GM19351 (cell line): ENCODE measurements around the gene GOSR2.

Experiments
- ATAC-seq: cut with Tn5 transposase; IDR thresholded peaks from one replicate; pipeline ENCODE4 v1.9.1; 2021; ENCODE audit warnings: mild to moderate bottlenecking, moderate library complexity; ENCODE audit not compliant: unreplicated experiment

The GOSR2 gene

GRCh38 chr17:46922804-46923635, at the start of gene GOSR2:
TSS of gene GOSR2 (plus strand) at chr17:46923160. CDS start at chr17:46923193, 33 bp downstream.
- peak; percentile 86 for ATAC-seq

DNA sequence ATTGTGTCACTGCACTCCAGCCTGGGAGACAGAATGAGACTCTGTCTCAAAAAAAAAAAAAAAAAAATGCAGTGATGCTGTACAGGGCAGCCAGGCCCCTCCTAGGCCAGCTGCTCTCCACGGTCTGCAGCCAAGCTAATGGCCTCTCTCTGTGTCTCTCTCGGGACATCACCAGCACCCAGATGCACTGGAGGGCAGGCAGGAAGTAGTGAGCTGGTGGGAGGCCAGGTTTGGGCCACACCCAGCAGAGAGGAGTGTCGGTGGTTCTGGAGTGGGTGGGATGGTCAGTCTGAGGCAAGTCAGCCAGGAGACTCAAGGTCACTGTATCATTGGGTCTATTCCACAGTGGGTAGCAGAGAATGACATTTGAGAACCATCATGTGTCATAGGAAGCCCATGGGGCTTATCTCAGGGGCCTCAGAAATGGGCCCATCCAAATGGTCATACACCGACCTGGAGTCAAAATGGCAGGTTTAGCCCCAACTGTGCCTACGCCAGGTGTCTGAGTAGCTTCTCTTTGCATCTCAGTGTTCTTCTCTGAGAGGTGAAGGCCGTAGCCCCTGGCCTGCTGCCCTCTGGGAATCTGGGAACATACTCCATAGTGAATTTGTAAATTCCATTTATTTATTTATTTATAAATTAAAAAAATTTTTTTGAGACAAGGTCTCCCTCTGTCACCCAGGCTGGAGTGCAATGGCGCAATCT, 48.9 kb upstream of the GOSR2 start:
- ATAC-seq: no peak

DNA sequence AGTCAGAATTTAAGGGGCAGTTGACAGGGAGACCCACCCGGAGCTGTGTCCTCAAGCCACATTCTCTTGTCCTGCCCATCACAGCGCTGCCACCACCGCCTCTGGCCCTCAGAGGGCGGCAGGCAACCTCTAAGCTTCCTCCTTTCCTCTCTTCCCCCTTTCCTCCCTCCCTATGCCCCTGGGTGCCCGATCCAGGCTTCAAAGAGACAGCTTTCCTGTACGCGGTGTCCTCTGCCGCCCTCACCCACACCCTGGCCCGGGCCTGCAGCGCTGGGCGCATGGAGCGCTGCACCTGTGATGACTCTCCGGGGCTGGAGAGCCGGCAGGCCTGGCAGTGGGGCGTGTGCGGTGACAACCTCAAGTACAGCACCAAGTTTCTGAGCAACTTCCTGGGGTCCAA, 48.1 kb upstream of the GOSR2 start:
- no peak for ATAC-seq

- ATAC-seq: no peak
Observed at GRCh38 chr17:46875849-46876352, 47.1 kb upstream of the GOSR2 start.

DNA sequence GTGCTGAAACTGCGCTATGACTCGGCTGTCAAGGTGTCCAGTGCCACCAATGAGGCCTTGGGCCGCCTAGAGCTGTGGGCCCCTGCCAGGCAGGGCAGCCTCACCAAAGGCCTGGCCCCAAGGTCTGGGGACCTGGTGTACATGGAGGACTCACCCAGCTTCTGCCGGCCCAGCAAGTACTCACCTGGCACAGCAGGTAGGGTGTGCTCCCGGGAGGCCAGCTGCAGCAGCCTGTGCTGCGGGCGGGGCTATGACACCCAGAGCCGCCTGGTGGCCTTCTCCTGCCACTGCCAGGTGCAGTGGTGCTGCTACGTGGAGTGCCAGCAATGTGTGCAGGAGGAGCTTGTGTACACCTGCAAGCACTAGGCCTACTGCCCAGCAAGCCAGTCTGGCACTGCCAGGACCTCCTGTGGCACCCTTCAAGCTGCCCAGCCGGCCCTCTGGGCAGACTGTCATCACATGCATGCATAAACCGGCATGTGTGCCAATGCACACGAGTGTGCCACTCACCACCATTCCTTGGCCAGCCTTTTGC, 46.5 kb upstream of the GOSR2 start:
- no peak for ATAC-seq

GRCh38 chr17:46876926-46877325, 46.0 kb upstream of the GOSR2 start:
- ATAC-seq: no peak

- ATAC-seq: no peak
Observed at GRCh38 chr17:46877466-46877865, 45.5 kb upstream of the GOSR2 start.

- ATAC-seq: no peak
Observed at GRCh38 chr17:46878055-46878454, 44.9 kb upstream of the GOSR2 start.

DNA sequence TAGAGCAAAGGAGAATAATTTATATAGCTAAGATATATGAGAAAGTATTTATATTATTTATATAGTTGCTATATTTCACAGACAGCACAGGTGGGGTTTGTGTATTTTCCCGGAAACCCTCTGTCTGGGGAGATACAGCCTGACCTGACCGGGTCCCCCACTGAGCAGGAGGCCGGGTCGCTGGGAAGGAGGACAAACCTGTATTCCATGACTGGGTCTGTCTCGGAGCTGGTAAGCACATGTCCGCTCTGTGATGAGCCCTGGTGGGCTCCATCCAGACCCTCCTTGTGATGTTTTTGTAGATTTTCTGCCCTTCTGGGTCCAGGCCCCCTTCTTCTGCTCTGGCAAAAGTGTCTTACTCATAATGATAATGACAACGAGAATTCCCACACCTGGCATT, 43.9 kb upstream of the GOSR2 start:
- no peak for ATAC-seq

DNA sequence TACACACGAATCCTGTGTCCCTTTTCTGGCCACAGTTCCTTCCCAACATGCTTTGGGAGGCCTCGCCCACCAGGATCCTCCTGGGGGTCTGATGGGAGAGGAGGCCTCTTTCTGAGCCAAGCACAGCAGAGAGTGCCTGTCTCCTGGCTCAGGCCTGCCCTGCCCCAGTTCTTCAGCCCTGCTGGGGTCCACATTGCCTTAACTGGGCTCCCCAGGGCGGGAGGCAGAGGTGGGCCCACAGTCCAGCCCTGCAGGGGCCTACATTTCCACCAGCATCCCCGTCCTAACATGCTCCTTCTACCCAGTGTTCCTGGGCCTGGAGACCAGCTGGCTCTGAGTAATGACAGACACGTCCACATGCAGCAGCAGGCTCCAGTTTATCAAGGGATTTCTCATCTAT, 41.9 kb upstream of the GOSR2 start:
- no peak for ATAC-seq

- no peak for ATAC-seq
Observed at GRCh38 chr17:46882666-46883065, 40.3 kb upstream of the GOSR2 start.

DNA sequence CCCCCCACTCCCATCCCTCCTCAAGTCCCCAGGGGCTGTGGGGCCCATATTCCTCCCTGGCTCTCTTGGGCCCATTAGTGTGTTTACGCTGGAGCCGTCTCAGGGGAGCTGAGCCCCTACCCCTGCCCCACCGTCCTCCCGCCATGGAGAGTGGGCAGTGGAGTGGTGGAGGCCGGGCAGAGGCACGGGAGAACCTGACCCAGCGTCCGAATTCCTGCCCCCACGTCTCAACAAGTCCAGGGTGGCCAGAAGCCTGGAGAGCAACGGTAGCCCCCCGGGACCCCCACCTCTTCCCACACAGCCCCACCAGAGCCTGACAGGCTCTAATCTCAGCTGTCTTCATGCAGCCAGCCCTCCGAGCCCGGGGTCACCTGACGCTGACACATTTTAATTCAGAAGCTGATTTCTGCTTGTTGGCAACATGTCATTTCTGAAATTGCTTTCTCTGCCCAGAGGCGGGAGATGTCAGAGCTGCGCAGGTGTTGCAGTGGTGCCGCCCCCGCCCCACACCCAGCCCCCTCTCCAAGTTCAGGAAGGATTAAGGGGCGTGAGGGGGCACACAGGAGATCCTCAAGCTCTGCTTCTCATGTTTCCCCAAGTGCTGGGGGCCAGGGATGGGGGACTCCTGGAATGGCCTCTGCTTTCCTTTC, 39.0 kb upstream of the GOSR2 start:
- no peak for ATAC-seq

DNA sequence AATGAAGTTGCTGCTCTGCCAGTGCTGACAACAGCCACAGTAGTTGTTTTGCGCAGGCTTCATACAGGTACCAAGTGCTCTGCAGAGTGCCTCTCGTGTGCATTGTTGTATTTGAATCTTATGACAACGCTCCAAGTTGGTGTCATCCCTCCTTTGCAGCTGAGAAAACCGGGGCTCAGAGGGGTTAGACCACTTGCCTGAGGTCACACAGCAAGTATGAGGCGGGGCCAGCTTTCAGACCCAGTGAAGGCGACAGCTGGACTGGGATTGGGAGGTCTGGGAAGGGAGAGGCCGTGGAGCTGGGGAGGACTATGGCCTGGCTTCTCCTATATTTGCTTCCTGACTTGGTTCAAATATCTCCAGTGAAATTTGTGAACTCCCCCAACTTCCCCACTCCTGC, 38.4 kb upstream of the GOSR2 start:
- ATAC-seq: no peak

DNA sequence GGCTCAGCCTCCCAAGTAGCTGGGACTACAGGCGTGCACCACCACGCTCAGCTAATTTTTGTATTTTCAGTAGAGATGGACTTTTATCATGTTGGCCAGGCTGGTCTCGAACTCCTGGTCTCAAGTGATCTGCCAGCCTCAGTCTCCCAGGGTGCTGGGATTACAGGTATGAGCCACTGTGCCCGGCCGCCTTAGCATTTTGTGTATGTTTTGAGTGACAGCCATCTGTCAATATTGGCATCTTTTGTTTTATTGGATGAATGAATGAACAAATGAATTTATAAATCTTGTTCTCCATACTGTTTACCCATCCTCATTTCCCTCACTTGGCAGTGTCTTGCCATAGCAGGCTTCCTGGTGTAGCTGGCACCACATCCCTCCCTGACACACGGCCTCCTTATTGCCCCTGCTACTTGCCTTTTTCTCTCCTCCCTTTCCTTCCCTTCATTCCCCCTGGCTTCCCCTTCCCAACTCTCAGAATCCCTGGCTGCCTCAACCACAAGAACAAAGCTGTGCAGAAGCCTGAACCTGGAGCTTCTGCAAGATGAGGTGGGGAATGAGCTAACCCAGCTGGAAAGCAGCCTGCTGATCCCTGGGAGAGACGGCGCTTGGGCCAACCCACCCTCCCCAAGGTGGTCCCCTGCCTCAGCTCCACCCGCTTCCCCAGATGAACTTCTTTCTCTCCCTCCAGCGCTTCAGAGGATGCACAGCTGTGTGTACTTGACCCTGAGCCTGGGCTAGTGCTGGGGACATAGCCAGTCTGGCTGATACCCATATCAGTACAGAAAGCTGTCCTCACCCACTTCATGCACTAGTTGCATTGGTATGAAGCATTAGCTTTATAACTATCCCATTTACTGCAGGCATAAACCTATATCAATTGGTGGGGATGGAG, 37.3 kb upstream of the GOSR2 start:
- ATAC-seq: no peak

DNA sequence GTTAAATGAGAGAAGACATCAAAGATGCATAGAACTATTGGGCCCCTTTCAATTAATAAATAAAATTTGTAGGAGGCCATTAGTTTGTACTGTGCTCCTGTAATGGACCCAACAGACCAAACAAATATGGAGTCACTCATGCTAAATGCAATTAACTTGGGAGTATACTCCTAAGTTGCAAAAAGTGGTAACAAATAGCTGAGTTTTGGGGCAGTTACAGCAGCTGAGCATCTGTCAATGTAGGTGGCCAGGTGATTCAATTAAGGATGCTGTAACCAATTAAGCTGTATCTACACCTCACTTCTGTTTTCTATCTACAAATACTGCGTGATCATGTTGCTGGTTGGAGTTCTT, 36.7 kb upstream of the GOSR2 start:
- ATAC-seq: no peak

DNA sequence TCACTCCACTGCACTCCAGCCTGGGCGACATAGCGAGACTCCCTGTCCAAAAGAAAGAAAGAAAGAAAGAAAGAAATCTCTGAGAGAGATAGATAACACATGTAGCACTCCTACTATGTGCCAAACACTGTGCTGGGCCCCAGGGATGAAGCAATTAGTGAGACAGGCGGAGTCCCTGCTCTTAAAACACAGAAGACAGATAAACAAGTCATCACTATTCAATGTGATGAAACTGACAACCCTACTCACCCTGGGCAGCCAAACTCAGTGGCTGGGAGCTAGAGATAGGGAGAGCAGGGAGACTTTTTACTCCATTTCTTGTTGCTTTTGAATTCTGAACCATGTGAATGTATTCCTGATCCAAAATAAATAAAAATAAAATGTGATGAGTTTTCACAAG, 35.2 kb upstream of the GOSR2 start:
- no peak for ATAC-seq

DNA sequence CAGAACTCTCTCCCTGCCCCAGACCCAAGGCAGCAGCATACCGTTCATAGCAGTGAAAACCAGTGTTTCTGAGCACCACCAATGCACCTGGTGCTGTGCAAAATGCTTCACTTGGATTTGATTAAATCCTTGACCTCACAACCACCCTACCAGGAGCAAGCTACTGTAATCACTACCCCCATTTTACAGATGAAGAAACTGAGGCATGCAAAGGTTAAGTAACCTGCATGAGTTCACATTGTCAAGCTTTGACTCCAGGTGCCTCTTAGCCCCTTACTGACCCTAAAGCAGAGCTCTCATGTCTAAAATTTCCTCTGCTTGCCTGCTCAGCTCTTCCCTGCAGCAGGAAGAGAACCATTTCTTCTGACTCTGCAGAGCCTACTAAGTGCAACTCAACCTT, 34.2 kb upstream of the GOSR2 start:
- no peak for ATAC-seq

- ATAC-seq: no peak
Observed at GRCh38 chr17:46889519-46889918, 33.4 kb upstream of the GOSR2 start.

DNA sequence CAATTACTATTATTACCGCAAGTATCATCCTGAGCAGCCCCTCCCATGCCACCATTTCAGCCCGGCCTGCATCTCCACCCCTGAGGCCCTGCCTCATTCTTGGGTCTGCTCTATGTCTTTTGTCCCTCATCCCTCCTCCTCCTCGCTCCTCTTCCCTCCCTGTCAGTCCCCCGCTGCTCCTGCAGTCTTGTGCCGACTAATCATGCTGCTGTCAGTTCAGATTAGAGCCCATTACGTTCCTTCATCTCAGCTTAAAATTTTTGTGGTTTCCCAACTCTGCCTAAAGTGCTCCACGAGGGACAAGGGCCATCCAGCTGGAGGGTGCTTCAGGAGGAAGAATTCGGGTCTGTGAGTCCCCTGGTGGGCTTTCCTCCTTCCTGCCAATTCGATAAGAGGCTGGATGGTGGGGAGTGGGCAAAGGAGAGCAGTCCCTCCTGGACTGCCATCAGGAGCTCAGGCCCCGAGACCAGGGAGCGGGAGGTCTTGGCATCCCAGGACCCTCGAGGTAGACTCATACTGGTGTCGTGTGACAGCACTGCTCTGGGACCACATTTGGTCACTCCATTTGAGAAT, 32.9 kb upstream of the GOSR2 start:
- ATAC-seq: no peak

GRCh38 chr17:46890638-46891037, 32.3 kb upstream of the GOSR2 start:
- ATAC-seq: no peak
